Measurements from ENCODE around the gene PDXDC1.
"Not testable (repeated sequence)": the region's sequence is repeated elsewhere in the genome, so short reads cannot be mapped to it uniquely, and the experiment has no call there.

The PDXDC1 gene

GRCh38 chr16:14963281-14964173, 11.3 kb upstream of the PDXDC1 start:
- Histone ChIP-seq H3K79me2 (ENCODE audit: insufficient read depth, low read length) (no peaks in the 10 kb centered on the region), H3K9me3 (ENCODE audit: insufficient read depth, low read length) (no peaks in the 10 kb centered on the region), H3K9me2 (replicated peaks; ENCODE audit: insufficient read depth, low read length) (no peaks in the 10 kb centered on the region), H3K27me3 (ENCODE audit: low read length) (peaks cover 10% of the 10 kb centered on the region; the same call in 1 of the 2 replicates), H3F3A (ENCODE audit: insufficient read depth) (no peaks in the 10 kb centered on the region), H3K27ac (ENCODE audit: low read depth, low read length) (no peak overlapping the region), H3K36me3 (ENCODE audit: low read length) (no peaks in the 10 kb centered on the region), H3K4me3 (ENCODE audit: insufficient read depth, low read length, poor library complexity, severe bottlenecking) (no peak overlapping the region), H3K4me2 (ENCODE audit: low read depth, low read length, poor library complexity, severe bottlenecking) (no peak overlapping the region), H2AFZ (ENCODE audit: low read depth, low read length, severe bottlenecking) (no peak overlapping the region), H3K9ac (ENCODE audit: low read length) (no peak overlapping the region), H4K20me1 (ENCODE audit: low read depth, low read length) (no peaks in the 10 kb centered on the region)
- no peak for TF ChIP-seq CTCF (IDR thresholded peaks at IDR 0.05; ENCODE audit: insufficient read depth, low read length, poor library complexity, severe bottlenecking)

- no peak for TF ChIP-seq CTCF (IDR thresholded peaks at IDR 0.05; ENCODE audit: insufficient read depth, low read length, poor library complexity, severe bottlenecking)
- TF ChIP-seq EZH2phosphoT487 (conservative IDR thresholded peaks at IDR 0.05; ENCODE audit: low read length), result no peak
- no peak overlapping the region for H3K4me3 ChIP-seq (ENCODE audit: insufficient read depth, low read length, poor library complexity, severe bottlenecking)
- peaks cover 6% of the 10 kb centered on the region; the same call in 1 of the 2 replicates for H3K27me3 ChIP-seq (ENCODE audit: low read length)
- no peaks in the 10 kb centered on the region for H4K20me1 ChIP-seq (ENCODE audit: low read depth, low read length)
- no peaks in the 10 kb centered on the region for H3K9me2 ChIP-seq (replicated peaks; ENCODE audit: insufficient read depth, low read length)
- no peaks in the 10 kb centered on the region for H3K36me3 ChIP-seq (ENCODE audit: low read length)
- H3K79me2 ChIP-seq (ENCODE audit: insufficient read depth, low read length), result no peaks in the 10 kb centered on the region
- no peak overlapping the region for H3K27ac ChIP-seq (ENCODE audit: low read depth, low read length)
- no peaks in the 10 kb centered on the region for H3F3A ChIP-seq (ENCODE audit: insufficient read depth)
- no peak overlapping the region for H3K9ac ChIP-seq (ENCODE audit: low read length)
- no peak overlapping the region for H3K4me2 ChIP-seq (ENCODE audit: low read depth, low read length, poor library complexity, severe bottlenecking)
- no peak overlapping the region for H2AFZ ChIP-seq (ENCODE audit: low read depth, low read length, severe bottlenecking)
- no peaks in the 10 kb centered on the region for H3K9me3 ChIP-seq (ENCODE audit: insufficient read depth, low read length)
Measured at GRCh38 chr16:14965328-14965727, 9.5 kb upstream of the PDXDC1 start.

- not testable (repeated sequence) for H3K79me2 ChIP-seq (ENCODE audit: insufficient read depth, low read length); H3K4me3 ChIP-seq (ENCODE audit: insufficient read depth, low read length, poor library complexity, severe bottlenecking); H3K27ac ChIP-seq (ENCODE audit: low read depth, low read length); H3K27me3 ChIP-seq (ENCODE audit: low read length); H2AFZ ChIP-seq (ENCODE audit: low read depth, low read length, severe bottlenecking); H3K9me3 ChIP-seq (ENCODE audit: insufficient read depth, low read length); H3K9me2 ChIP-seq (replicated peaks; ENCODE audit: insufficient read depth, low read length); H3K4me2 ChIP-seq (ENCODE audit: low read depth, low read length, poor library complexity, severe bottlenecking); H3K36me3 ChIP-seq (ENCODE audit: low read length); H3K9ac ChIP-seq (ENCODE audit: low read length); H3F3A ChIP-seq (ENCODE audit: insufficient read depth); H4K20me1 ChIP-seq (ENCODE audit: low read depth, low read length)
Measured at GRCh38 chr16:14969795-14970194, 5.0 kb upstream of the PDXDC1 start.

- not testable (repeated sequence) for H3F3A ChIP-seq (ENCODE audit: insufficient read depth); H2AFZ ChIP-seq (ENCODE audit: low read depth, low read length, severe bottlenecking); H3K9me3 ChIP-seq (ENCODE audit: insufficient read depth, low read length); H3K27ac ChIP-seq (ENCODE audit: low read depth, low read length); H3K9me2 ChIP-seq (replicated peaks; ENCODE audit: insufficient read depth, low read length); H3K36me3 ChIP-seq (ENCODE audit: low read length); H4K20me1 ChIP-seq (ENCODE audit: low read depth, low read length); H3K9ac ChIP-seq (ENCODE audit: low read length); H3K4me3 ChIP-seq (ENCODE audit: insufficient read depth, low read length, poor library complexity, severe bottlenecking); H3K4me2 ChIP-seq (ENCODE audit: low read depth, low read length, poor library complexity, severe bottlenecking); H3K27me3 ChIP-seq (ENCODE audit: low read length)
- peaks cover 17% of the 10 kb centered on the region for H3K79me2 ChIP-seq (ENCODE audit: insufficient read depth, low read length)
Measured at GRCh38 chr16:14971621-14972228, 3.1 kb upstream of the PDXDC1 start.

- H3K9me2 ChIP-seq (replicated peaks; ENCODE audit: insufficient read depth, low read length); H3F3A ChIP-seq (ENCODE audit: insufficient read depth); H3K36me3 ChIP-seq (ENCODE audit: low read length); H3K27ac ChIP-seq (ENCODE audit: low read depth, low read length); H3K27me3 ChIP-seq (ENCODE audit: low read length); H4K20me1 ChIP-seq (ENCODE audit: low read depth, low read length); H3K9me3 ChIP-seq (ENCODE audit: insufficient read depth, low read length): not testable (repeated sequence)
- Histone ChIP-seq H2AFZ (ENCODE audit: low read depth, low read length, severe bottlenecking) (peak overlapping the region; percentile 98), H3K4me2 (ENCODE audit: low read depth, low read length, poor library complexity, severe bottlenecking) (peak overlapping the region; percentile 92), H3K9ac (ENCODE audit: low read length) (peak overlapping the region; percentile 62), H3K79me2 (ENCODE audit: insufficient read depth, low read length) (peaks cover 34% of the 10 kb centered on the region), H3K4me3 (ENCODE audit: insufficient read depth, low read length, poor library complexity, severe bottlenecking) (peak overlapping the region; percentile 54)
Measured at GRCh38 chr16:14973785-14974322, 972 bp upstream of the PDXDC1 start.

- peak overlapping the region; percentile 92 for H3K4me2 ChIP-seq (ENCODE audit: low read depth, low read length, poor library complexity, severe bottlenecking)
- H3K36me3 ChIP-seq (ENCODE audit: low read length); H3K27me3 ChIP-seq (ENCODE audit: low read length); H3F3A ChIP-seq (ENCODE audit: insufficient read depth); H3K9me2 ChIP-seq (replicated peaks; ENCODE audit: insufficient read depth, low read length); H4K20me1 ChIP-seq (ENCODE audit: low read depth, low read length); H3K9me3 ChIP-seq (ENCODE audit: insufficient read depth, low read length): not testable (repeated sequence)
- peak overlapping the region; percentile 38; the same call in 1 of the 2 replicates for H3K27ac ChIP-seq (ENCODE audit: low read depth, low read length)
- peak overlapping the region; percentile 98 for H2AFZ ChIP-seq (ENCODE audit: low read depth, low read length, severe bottlenecking)
- peaks cover 39% of the 10 kb centered on the region for H3K79me2 ChIP-seq (ENCODE audit: insufficient read depth, low read length)
- H3K9ac ChIP-seq (ENCODE audit: low read length), result peak overlapping the region; percentile 62
- H3K4me3 ChIP-seq (ENCODE audit: insufficient read depth, low read length, poor library complexity, severe bottlenecking), result peak overlapping the region; percentile 54
Measured at GRCh38 chr16:14974331-14974655, 533 bp upstream of the PDXDC1 start.
